ENCODE measurements around the gene CATSPER2.
"Not testable (repeated sequence)": the region's sequence is repeated elsewhere in the genome, so short reads cannot be mapped to it uniquely, and the experiment has no call there.

CATSPER2 gene

DNA sequence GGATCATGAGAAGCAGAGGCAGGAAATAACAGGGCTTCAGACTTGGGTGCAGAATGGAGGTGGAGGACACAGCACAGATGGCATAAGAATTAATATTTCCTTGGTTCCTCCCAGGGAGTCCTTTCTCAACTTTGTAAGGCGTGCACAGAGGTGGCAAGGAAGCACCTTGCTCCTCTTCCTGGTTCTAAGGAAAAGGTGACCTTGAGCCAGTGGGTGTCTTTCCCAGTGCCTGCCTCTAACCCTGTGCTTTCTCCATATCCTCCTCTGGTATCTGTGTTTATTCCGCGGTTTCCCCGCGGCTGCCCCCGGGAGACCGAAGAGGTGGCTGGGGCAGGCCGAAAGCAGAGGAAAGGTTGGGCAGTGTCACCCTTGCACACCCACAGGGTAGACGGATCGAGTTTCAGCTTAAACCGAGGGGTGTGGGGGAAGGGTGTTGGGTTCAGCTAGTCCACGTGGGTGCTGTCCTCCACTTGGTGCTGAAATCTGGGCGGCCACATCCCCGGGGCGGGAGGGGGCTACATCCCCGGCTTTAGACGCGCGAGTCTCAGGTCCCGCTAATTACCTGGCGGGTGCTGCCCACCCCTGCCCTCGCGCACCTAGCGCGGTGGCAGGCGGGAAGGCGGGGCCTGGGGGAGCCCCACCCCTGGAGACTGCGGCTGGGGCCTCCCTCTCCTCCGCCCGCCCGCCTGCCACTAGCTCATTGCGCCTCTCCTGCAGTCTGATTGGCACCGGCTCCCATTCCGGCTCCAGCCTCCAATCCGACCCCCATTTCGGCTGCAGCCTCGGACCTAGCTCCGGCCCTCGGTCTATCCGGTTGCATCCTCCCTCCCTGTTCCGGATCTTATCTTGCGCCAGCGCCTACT is 55.1 kb downstream of the CATSPER2 start, which contains the start of gene CKMT1B:
CKMT1B (plus strand) TSS at position 700 of the 863 bp plus-strand sequence. CDS start 192 bp downstream, outside the sequence.
- not testable (repeated sequence) for DNase-seq (ENCODE audit: low read depth)

DNA sequence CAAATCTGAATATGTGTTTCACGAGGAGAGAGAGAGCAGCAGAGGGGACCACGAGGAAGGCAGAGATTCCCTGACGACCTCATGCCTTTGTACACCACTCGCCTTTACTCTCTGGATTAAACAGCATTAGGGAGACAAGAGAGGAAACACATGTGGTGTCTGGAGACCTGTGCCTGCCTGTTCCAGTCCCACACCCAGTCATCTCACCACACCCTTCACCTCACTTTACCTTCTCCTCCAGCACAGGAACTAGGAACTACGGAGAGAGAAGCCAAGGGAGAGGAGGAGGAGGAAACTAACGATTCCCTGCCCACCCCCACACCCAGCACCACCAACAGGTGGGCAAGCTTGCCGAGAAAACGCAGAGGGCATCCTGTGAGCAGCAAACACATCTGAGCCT is 55.8 kb downstream of the CATSPER2 start:
- DNase-seq (ENCODE audit: low read depth) = not testable (repeated sequence)

DNA sequence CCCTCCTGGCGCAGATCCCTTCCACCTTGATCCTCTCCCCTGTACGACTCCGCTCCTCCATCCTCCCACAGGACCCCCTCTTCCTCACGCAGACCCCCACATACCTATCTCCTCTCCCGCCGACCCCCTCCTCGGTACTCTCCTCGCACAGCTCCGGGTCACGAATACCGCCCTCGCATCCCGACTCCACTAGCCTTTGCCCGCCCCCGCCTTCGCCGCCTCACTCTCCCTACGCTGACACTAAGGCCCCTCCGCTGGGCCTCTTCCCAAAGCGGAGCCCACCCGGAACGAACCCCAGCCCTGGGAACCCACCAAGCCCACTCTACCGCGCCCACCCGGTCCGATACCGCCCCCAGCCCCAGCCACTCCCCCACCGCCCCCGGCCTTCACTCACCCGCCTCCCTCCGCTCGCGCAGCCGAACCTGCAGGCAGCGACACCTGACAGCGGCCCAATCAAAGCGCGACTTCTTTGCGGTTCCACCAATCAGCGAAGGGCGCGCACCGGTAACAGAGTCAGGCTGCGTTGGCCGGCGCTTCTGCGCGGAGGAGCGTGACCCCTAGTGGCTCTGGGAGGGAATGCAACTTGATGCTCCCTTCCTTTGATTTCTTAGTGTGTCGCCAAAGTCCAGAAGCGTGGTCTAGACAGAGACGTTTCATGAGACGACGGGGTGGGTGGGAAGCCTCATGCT is 58.7 kb downstream of the CATSPER2 start, which contains the start of gene PPIP5K1:
PPIP5K1 (minus strand) TSS at position 431 of the 689 bp plus-strand sequence. CDS start 5,704 bp downstream, outside the sequence.
- not testable (repeated sequence) for DNase-seq (ENCODE audit: low read depth)
